Measurements from ENCODE around the gene CCDC182.
A peak's percentile ranks its signal among the peaks of the same experiment; 100 is the strongest.

The CCDC182 gene

DNA sequence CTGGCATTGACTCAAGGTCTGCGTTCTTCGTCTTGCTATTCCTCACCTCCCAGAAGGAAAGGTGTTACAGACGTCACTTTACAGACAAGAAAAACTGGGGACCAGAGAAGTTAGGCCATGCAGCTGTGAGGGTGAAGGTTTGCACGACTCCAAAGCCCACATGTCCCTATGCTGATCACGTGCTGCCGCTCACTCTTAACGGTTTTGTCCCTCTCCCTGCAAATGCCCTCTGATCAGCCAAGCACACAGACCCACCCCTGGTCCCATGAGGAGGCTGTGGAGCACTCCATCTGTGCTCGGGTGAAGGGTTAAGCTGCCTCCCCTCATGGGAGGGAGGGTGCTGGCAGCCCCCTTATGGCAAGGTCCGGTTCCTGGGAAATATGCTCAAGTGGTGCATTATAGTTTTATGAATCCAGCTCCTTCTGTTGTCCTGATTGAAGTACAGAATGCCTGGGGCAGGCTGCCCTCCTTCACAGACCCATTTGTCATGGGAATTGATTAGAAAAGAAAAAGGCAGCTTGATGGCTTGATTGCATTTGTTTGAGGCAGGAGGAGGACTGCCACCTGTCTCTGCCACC lies 18.8 kb downstream of the CCDC182 start:
- DNase-seq = peak; percentile 28

DNA sequence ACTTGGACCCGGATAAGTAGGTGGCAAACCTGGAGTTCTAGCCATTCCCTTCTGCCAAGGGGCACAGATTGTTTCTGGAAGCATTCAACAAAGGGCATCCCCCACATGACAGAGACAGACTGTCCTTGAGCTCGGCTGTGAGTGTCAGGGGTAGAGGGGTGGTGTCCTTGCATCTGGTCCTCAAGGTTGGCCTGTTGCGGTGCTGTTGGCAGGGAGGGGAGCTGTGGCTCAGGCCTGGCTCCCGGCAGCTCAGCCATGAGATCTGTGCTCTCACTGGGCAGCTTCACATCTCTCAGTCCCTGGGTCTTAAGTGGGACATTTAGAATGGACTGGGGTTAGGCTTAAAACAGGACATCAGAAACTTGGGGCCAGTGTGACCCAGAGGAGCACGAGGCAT lies 20.4 kb downstream of the CCDC182 start:
- DNase-seq = no peak

DNA sequence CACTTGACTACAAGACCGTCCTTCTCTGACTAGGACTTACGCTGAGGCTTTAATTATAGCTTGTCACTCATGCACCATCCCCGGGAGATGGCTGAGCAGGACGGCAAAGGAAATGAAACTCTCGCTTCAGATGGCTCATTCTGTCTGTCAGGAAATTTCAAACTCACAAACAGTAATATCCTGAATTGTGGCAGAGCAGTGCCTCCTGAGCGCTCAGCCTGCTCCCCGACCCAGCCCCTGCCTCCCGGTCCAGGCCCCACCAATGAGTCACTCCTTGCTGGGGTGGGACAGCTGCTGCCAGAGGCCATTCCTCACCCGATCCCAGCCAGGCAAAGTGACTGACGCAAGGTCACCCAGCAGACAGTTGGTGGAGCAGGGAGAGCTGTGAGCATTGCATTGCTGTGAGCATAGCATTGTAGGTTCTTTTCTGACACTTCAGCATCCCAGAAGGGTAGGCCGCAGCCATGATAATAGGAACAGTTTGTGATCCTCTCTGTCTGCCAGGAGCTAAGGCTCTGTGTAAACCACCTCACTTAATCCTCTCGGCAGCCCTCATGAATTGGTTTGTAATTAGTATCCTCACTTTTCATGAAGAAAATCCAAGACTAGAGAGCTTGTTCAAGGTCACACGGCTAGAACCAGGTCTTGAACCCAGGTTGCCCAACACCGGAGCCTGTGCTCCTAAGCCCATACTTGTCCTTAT lies 20.9 kb downstream of the CCDC182 start:
- DNase-seq = no peak

DNA sequence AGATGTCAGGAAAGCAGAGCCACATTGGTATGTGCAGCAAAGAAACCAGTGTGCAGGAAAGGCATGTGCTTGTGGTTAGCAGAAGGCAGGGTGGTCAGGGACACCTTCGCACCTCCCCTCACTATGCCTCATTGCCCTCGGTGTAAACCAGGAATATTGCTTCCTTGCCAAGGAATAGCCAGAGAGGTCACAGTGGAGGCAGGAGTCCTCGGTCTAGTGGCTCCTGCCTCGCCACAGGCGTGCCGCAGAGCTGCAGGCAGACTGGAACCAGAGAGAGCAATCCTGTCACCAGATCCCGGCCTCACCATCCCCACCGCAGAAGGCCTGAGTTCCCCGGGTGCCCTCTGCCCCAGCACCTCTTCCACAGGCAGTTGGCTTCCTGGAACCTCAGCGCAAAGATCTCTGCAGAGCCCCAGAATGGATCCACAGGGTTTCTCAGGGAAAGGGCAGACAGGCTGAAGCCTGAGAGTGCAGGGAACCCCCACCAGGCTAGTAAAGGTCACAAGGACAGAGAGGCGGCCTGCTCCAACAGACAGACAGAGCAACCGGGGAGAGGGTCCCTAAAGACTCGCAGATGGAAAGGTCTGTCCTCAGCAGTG lies 21.6 kb downstream of the CCDC182 start:
- no peak for DNase-seq

GRCh38 chr17:57722704-57723043 lies 22.4 kb downstream of the CCDC182 start:
- no peak for DNase-seq

DNA sequence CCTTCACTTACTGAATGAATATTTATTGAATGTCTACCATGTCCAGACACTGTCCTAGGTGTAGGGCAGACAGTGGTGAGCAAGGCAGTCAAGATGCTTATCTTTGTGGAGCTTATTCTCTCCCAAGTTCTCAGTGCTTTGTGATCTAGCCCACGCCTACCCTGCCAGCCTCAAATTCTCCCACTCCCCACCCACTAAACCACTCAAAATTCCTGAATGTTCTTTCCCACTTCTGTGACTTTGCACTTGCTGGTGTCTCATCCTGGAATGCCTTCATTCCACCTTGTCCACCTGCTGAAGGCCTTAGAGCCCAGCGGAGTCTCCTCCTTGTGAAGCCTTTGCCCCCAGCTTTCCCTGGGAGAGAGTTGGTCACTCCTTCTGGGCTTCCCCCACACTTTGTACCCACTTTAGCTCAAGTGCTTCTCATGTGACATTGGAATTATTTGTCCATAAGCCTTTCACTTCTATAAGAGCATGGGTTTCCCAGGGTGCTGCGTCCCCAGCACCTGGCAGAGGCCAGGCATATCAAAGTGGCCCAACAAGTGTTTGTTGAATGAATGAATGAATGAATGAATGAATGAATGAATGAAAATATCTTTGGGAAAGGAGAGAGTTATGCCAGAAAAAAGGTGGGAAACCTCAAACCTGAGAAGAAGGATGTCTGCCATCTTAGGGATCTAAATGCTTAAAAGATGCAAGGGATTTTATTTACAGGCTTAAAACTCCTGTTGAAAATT lies 23.0 kb downstream of the CCDC182 start:
- no peak for DNase-seq

DNA sequence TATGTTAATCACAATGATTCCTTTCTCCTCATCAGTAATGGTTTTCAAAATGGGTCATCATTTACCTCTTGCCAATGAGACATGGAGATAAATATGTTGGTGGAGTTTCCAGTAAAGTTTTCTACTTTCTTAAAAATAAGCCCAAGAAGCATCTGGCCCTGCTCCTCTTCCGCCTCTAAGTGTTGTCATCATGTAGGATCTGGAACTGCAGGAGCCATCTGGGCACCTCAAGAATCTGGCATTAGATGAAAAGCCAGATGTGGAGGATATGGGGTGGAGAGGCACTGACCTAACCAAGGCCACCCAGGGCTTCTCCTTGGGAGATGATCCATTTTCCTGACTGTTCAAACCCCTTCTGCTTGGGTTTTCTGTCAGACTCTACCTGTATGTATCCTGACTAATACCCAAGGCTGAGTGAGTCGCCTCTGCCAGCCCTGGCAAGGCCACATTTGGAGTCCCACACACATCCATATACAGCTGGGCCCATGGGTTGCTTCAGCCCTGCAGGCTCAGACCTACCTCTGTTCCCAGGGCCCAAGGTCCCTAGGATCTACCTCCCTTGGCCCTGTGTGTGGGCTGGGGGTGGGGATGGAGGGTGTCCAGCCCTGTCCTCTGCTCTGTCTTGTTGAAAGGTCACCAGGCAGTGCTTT lies 24.6 kb downstream of the CCDC182 start:
- DNase-seq = no peak

DNA sequence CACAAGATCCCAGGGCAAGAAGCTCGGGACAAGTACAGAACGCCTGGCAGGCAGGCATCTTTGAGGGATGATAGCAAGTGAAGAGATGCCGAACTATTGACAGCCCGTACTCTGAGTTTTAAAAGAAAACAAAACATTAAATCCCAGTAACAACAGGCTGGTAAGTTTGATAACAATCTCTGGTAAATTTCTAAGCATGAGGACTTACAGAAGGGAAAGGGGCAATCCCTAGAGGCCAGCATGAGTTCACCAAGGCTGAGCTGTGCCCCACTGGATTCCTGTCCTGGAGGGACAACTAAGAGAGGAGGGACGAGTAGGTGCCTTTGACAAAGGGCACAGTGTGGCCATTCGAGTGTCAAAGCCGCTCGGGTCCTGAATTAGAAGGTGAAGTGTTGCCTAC lies 26.2 kb downstream of the CCDC182 start:
- no peak for DNase-seq

GRCh38 chr17:57715981-57716380 lies 29.1 kb downstream of the CCDC182 start:
- no peak for DNase-seq

DNA sequence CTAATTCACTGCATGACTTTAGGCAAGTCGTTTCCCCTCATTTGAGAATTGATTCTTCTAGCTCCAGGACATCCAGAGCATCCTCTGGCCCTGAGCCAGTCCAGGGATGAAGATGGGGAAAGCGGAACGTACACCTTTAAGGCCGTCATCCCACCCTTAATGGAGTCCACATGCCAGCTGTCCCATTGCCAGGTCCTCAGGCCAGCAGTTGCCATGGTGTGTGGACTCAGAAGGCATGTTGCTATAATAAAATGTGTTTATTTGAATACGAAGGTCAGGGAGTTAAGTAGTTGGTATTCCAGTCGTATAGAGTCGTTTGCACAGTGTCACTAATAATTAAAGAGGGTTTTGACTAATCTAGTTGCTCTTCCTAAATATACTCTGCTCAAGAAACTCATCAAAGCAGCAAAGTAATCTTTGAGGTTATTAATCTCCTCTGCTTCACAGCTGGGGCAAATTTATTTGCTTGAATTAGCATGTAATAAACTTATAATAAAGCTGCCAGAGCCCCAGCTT lies 30.4 kb downstream of the CCDC182 start:
- DNase-seq = peak; percentile 44

DNA sequence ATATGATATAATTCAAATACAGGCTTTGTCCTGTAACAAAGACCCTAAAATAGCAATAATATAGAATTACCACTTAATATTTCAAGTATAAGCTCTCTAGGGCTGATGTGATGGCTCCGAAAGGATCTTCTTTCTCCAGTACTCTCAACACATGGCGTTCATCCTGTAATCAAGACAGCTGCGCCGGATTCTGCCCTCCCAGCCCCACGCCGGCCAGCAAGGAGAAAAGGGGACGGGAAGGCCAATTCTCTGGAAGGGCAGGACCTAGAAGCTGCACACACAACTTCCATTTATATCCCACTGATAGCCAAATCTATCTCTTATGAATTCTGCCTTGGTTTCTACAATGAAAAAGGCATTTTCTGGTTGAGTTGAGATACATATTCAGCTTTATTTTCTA lies 32.0 kb downstream of the CCDC182 start:
- no peak for DNase-seq

GRCh38 chr17:57708410-57708809 lies 36.7 kb downstream of the CCDC182 start:
- DNase-seq = peak; percentile 5

DNA sequence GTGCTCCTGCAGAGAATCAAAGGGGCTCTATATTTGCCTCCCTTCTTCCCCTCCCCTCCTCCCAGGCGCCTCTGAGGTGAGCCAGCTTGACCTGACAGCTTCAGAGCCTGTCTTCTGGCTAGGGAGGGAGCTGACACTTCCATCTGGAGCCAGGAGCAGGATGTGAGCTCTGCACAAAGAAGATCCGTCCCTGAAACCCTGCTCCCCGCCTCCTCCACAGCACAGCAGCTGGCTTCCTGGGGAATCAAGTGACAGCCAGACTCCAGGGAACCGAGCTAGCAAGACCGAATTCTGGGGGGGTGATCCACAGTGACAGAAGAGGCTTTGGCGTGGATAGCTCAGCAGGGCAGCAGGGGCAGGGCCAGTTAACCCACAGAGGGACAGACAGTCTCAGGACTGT lies 37.2 kb downstream of the CCDC182 start:
- peak; percentile 12 for DNase-seq

- peak; percentile 41 for DNase-seq
Measured at GRCh38 chr17:57706761-57707160, 38.3 kb downstream of the CCDC182 start.

- no peak for DNase-seq
Measured at GRCh38 chr17:57705921-57706695, 39.0 kb downstream of the CCDC182 start.

DNA sequence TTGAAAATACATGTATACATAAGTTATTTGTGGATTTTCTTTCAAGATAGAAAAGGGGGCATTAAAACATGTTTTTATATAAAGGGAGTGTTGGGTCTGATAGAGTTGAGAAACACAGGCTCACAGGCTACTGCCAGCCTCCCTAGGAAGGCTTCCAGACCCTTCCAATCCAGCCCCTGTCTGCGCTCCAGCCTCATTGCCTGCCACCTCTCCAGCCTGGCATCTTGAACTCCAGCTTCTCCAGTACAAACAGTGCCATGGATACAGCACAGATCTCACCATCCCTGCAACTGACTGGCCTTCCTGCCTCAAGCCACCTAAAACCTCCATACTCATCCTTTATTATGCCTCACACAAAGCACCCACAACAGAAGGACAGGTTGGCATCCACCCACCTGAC lies 40.7 kb downstream of the CCDC182 start:
- no peak for DNase-seq

- DNase-seq = no peak
Measured at GRCh38 chr17:57703273-57703672, 41.8 kb downstream of the CCDC182 start.

GRCh38 chr17:57701124-57701523 lies 44.0 kb downstream of the CCDC182 start:
- DNase-seq = no peak

DNA sequence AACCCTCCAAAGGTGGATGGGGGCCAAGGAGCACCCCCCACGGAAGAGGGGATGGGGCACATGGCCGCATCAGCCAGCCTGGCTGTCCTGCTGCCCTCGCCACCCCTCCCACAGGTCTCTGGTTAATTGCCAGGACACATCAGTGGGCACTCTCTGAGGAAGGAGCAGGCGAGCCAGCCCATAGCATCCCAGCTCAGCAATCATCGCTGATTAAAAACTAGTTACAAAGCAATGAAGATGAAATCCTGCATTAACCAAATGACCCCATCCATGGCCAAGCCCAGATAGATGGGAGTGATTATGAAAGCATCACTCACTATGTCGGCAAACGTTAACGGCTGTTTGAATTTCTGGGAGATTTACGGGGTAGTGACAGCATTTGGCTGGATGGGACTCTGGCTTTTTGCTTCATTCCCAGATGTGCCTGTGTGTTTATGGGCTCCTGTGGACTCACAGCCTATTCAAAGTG lies 45.3 kb downstream of the CCDC182 start:
- DNase-seq = no peak

- DNase-seq = peak; percentile 74
Measured at GRCh38 chr17:57697891-57698711, 47.0 kb downstream of the CCDC182 start.

- DNase-seq = no peak
Measured at GRCh38 chr17:57697197-57697596, 47.9 kb downstream of the CCDC182 start.

Measured in DMS79 treated with DMSO at 0.1 percent for 48 hours (cell line).